ENCODE measurements around the gene PTGFRN. TPM values are rescaled to one million over a fixed set of nuclear protein-coding genes. Genes with fewer than 3 reads are reported as not detected.
A peak's percentile ranks its signal among the peaks of the same experiment; 100 is the strongest.

The PTGFRN gene
- total RNA-seq, 4 donors from 2014 or later: 64.5 to 92.0 (median 83.9) TPM

- H3K9me3 ChIP-seq: no peaks in the 10 kb centered on the region
- 36% methylated on average over 2 of the region's 2 CpGs for WGBS
- peaks cover 72% of the 10 kb centered on the region for H3K4me1 ChIP-seq
- peak overlapping the region; percentile 71 for H3K27ac ChIP-seq
- TF ChIP-seq POLR2A (IDR thresholded peaks at IDR 0.05): no peak
- no peak for TF ChIP-seq EP300 (IDR thresholded peaks at IDR 0.05)
- no peak for TF ChIP-seq POLR2AphosphoS5 (IDR thresholded peaks at IDR 0.05)
- TF ChIP-seq CTCF (IDR thresholded peaks at IDR 0.05): no peak
- DNase-seq (ENCODE audit: low spot score in 2 of 2): no peak
- H3K27me3 ChIP-seq: no peaks in the 10 kb centered on the region
- H3K36me3 ChIP-seq: no peaks in the 10 kb centered on the region
- H3K4me3 ChIP-seq: peak overlapping the region; percentile 38
These were observed 32.4 kb upstream of the PTGFRN start for GRCh38 chr1:116877141-116877818.

- H3K9me3 ChIP-seq: no peaks in the 10 kb centered on the region
- no peaks in the 10 kb centered on the region for H3K36me3 ChIP-seq
- no peaks in the 10 kb centered on the region for H3K27me3 ChIP-seq
- H3K4me3 ChIP-seq: peak overlapping the region; percentile 38
- DNase-seq (ENCODE audit: low spot score in 2 of 2): no peak
- 36% methylated on average over 10 of the region's 10 CpGs for WGBS
- TF ChIP-seq EP300 (IDR thresholded peaks at IDR 0.05) (no peak), CTCF (IDR thresholded peaks at IDR 0.05) (no peak), POLR2A (IDR thresholded peaks at IDR 0.05) (no peak), POLR2AphosphoS5 (IDR thresholded peaks at IDR 0.05) (no peak)
- peaks cover 71% of the 10 kb centered on the region for H3K4me1 ChIP-seq
- H3K27ac ChIP-seq: peak overlapping the region; percentile 71
These were observed 30.8 kb upstream of the PTGFRN start for GRCh38 chr1:116878804-116879477.

- no peak for DNase-seq (ENCODE audit: low spot score in 2 of 2)
- 74% methylated on average over 9 of the region's 10 CpGs for WGBS
- no peaks in the 10 kb centered on the region for H3K9me3 ChIP-seq
- H3K4me3 ChIP-seq: no peak overlapping the region
- peak overlapping the region; percentile 71 for H3K27ac ChIP-seq
- H3K36me3 ChIP-seq: no peaks in the 10 kb centered on the region
- peaks cover 69% of the 10 kb centered on the region for H3K4me1 ChIP-seq
- no peak for TF ChIP-seq EP300 (IDR thresholded peaks at IDR 0.05)
- no peak for TF ChIP-seq POLR2A (IDR thresholded peaks at IDR 0.05)
- TF ChIP-seq POLR2AphosphoS5 (IDR thresholded peaks at IDR 0.05): no peak
- TF ChIP-seq CTCF (IDR thresholded peaks at IDR 0.05): no peak
- H3K27me3 ChIP-seq: no peaks in the 10 kb centered on the region
These were observed 30.1 kb upstream of the PTGFRN start for GRCh38 chr1:116879478-116880133.

- Histone ChIP-seq H3K36me3 (no peaks in the 10 kb centered on the region), H3K27ac (no peak overlapping the region), H3K27me3 (no peaks in the 10 kb centered on the region), H3K9me3 (no peaks in the 10 kb centered on the region), H3K4me1 (peaks cover 62% of the 10 kb centered on the region), H3K4me3 (no peak overlapping the region)
- no peak for TF ChIP-seq CTCF (IDR thresholded peaks at IDR 0.05)
- TF ChIP-seq POLR2AphosphoS5 (IDR thresholded peaks at IDR 0.05): no peak
- TF ChIP-seq POLR2A (IDR thresholded peaks at IDR 0.05): no peak
- TF ChIP-seq EP300 (IDR thresholded peaks at IDR 0.05): no peak
- peak in 1 of 2 donors; percentile 78 for DNase-seq (ENCODE audit: low spot score in 2 of 2)
- 62% methylated on average over 5 of the region's 5 CpGs for WGBS
These were observed 28.8 kb upstream of the PTGFRN start for GRCh38 chr1:116880917-116881316.
